NCI-H1694 treated with DMSO at 0.1 percent for 48 hours (cell line): ENCODE results near the gene LTBP1.
"Not testable (repeated sequence)": the region's sequence is repeated elsewhere in the genome, so short reads cannot be mapped to it uniquely, and the experiment has no call there.

Experiments used
- DNase-seq: peaks from one replicate; lab custom pipeline; 2025; lab: John Stamatoyannopoulos, UW

Gene LTBP1

DNA sequence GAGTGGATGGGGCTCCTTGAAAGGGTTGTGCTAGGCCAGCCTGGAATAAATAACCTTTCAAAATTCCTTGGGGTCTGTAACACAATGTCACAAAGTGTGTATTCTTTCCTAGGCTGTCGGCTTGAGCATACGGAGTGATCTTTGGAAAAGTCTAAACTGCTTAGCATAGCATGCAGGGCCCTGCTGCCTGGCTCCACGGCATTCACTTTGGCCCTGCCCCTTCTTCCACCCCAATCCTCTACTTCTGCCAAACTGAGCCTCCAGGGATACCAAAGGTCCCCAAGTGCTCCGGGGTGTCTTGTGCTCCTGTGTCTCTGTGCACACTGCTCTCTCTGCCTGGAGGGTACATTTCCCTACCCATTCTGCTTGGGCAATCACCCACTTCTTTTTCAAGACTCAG is 196.1 kb downstream of the LTBP1 start:
- no peak for DNase-seq

GRCh38 chr2:33144243-33144642 is 197.5 kb downstream of the LTBP1 start:
- DNase-seq = no peak

- DNase-seq = no peak
These were observed 198.7 kb downstream of the LTBP1 start for GRCh38 chr2:33145459-33145858.

DNA sequence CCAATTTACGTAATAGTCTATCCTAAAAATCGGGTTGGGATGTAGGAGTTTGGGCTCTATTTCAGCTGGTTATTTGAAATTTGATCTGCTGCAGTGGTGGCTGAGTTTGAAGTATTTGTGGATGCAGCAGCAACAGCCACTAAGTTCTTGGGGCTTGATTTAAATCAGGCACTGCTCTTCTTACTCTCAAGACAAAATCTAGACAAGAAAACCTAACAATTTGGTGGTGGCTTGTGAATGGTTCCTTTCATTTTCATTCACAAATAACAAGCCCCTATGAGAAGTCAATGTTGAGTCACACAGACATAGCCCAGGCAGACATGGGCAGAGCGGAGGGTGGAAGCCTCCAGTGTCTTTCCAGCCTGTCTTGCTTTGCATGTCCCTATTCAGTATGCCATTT is 199.3 kb downstream of the LTBP1 start:
- DNase-seq = no peak

- DNase-seq = no peak
These were observed 206.3 kb downstream of the LTBP1 start for GRCh38 chr2:33153008-33153407.

- no peak for DNase-seq
These were observed 211.8 kb downstream of the LTBP1 start for GRCh38 chr2:33158482-33159003.

- DNase-seq = no peak
These were observed 213.4 kb downstream of the LTBP1 start for GRCh38 chr2:33160191-33160590.

DNA sequence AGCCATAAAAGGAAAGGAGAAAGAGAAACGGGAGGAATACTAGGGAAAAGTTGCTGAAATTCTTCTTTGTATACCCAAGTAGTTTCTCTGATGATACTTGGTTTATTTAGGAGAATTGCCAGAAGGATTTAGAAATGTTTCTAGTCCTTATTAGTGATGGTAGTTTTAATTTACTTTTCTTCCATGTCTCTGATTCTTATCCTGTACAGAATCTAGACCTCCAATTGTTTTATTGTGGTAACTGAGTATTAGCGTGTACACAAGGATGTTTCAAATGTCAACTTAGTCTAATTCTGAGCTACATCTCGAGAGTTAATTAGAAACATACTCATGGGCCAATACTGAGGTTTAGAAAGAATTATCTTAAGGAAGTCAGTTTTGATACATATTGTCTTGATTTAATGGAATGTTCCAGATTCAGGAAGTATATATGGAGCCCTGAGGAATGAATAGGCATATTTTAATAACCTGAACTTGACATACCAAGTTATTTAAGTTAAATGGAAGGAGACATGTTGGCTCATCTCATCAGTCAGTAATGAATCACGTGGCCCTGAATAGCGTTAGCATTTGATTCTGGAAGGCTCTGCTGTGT is 219.6 kb downstream of the LTBP1 start:
- no peak for DNase-seq

GRCh38 chr2:33167622-33168245 is 221.0 kb downstream of the LTBP1 start:
- DNase-seq = no peak

DNA sequence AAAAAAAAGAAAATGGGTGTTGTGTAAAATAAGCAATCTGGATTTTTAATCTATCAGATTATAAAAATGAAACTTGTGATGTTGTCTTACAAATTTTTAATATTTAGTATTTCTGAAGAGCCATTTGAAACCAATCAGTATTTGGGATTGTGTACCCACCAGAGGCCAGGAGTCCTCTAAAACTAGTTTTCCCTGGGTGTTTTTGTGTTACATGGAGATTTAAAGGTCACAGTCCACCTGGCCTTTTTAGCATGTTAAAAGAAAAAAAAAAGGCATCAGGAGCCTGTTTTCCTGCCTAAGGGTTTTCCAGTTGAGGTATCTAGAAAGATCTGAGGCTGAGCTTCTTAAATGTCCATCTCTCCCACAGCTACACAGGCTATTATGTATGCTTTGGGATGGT is 221.7 kb downstream of the LTBP1 start:
- DNase-seq = no peak

DNA sequence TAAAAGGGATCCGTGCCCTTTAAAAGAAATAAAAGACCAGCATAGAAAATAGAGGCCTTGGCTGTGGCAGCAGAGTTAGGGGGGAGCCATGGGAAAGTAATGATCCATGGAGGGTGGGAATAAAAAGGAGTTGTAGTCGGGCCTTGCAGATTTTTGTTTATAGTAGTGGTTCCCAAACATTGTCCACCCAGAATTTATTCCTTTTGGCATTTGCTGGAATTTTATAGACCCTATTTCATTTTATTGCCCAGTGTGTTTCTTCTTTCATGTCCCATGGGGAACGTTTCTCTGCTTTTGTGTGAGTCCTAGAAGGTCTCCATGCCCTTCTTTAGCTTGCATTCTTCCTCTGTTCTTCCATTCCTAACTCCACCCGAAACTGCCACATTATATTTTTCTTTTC is 222.2 kb downstream of the LTBP1 start:
- DNase-seq = no peak

GRCh38 chr2:33170251-33170650 is 223.5 kb downstream of the LTBP1 start:
- DNase-seq = not testable (repeated sequence)

DNA sequence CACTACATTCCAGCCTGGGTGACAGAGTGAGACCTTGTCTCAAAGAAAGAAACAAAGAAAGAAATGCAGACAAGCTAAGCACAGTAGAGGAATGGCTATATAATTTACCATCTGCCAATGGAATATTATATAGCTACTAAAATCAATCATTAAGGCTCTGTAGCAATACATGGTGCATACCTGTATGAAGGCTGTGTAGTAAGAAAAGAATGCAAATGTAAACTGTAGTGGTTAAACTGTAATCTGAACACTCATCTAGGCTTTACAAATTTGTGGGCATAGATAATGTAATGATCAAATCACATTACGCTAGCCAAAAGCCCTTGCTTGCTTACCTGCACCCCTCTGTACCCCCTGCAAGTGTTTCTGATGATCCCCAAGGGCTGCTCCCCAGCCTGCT is 230.9 kb downstream of the LTBP1 start:
- no peak for DNase-seq

DNA sequence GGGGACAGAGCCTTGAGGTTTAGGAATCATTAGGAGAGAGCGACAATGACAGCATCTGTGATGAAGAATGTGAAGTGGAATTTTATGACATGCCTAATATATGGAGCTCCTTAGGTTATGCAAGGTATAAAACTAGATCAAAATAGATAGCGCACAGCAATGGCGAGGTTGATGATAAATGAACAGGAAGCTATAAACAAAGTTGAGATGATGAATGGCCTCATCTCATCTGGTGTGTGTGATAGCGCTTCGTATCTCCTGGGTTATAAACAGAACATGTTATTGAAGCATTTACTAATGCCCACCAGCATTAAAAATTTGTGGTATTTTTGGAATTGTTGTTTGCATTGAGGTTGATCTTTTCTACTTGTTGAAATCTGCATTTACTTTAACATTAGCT is 231.5 kb downstream of the LTBP1 start:
- no peak for DNase-seq

GRCh38 chr2:33180915-33181314 is 234.2 kb downstream of the LTBP1 start:
- no peak for DNase-seq

GRCh38 chr2:33181466-33181865 is 234.7 kb downstream of the LTBP1 start:
- no peak for DNase-seq

GRCh38 chr2:33184041-33184440 is 237.3 kb downstream of the LTBP1 start:
- DNase-seq = no peak

- no peak for DNase-seq
These were observed 240.2 kb downstream of the LTBP1 start for GRCh38 chr2:33186937-33187336.

- no peak for DNase-seq
These were observed 242.0 kb downstream of the LTBP1 start for GRCh38 chr2:33188799-33189198.

GRCh38 chr2:33190393-33190937 is 243.7 kb downstream of the LTBP1 start:
- no peak for DNase-seq

GRCh38 chr2:33195891-33196290 is 249.1 kb downstream of the LTBP1 start:
- no peak for DNase-seq

DNA sequence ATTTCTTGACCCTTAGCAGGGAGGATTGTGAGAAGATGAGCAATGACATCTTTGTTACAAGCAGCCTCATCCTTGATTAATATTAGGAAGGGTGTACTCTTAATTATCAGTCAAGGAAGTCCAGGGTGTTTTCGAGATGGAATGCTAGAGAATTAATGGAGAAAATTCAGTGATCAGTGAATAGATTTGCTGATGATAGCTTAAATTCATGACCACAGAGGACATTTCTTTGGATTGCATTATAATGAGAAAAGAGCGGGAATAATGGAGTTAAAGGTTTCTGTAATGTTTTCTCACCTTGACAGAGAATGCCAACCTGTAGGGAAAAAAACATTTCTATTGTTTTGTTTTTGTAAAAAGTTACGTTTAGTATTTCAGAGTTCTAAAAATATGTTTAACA is 249.9 kb downstream of the LTBP1 start:
- no peak for DNase-seq

DNA sequence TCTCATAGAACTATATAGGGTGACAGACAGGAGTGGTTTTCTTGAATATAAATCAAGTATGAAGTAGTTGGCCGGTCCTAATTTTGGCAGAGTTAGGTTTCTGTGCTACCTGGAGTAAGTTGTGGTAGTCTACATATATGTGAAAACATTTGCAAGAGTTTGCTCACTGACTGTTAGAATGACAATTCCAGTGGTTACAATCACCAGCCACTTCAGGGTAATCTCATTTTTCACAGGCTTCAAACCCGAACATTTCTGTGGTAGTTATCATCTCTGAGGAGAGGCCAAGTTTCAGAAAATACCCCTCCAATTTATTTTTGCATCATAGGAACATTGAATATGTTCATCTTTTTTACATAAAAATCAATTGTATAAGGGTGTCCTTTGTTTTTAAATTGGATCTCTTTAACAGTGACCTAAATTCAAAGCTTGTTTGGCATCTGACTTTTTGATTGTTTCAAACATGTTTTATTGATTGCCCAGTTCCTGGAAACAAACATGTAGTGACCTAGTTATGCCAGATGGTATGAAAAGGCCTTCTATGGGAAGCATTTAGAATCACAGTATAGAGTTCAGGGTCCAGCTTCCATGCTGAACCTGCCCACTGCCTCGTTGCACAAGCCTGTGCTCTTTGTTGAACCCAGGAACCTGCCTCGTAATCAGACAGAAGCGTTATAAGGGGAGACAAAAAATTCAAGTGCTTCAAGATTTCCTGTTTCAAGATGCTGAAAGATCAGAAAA is 250.6 kb downstream of the LTBP1 start:
- no peak for DNase-seq
